ENCODE data around the gene PRDM16.

The PRDM16 gene

GRCh38 chr1:3292868-3293562 is 224.0 kb downstream of the PRDM16 start:
- DNase-seq = no peak

GRCh38 chr1:3293563-3294080 is 224.6 kb downstream of the PRDM16 start:
- no peak for DNase-seq

- DNase-seq = no peak
These were observed 225.4 kb downstream of the PRDM16 start for GRCh38 chr1:3294450-3294849.

GRCh38 chr1:3295846-3296245 is 226.8 kb downstream of the PRDM16 start:
- no peak for DNase-seq

- no peak for DNase-seq
These were observed 227.3 kb downstream of the PRDM16 start for GRCh38 chr1:3296326-3296725.

- DNase-seq = no peak
These were observed 227.8 kb downstream of the PRDM16 start for GRCh38 chr1:3296826-3297225.

- no peak for DNase-seq
These were observed 228.8 kb downstream of the PRDM16 start for GRCh38 chr1:3297756-3298155.

GRCh38 chr1:3298197-3298596 is 229.2 kb downstream of the PRDM16 start:
- no peak for DNase-seq

GRCh38 chr1:3304246-3304645 is 235.2 kb downstream of the PRDM16 start:
- DNase-seq = no peak

GRCh38 chr1:3304692-3305091 is 235.7 kb downstream of the PRDM16 start:
- no peak for DNase-seq

GRCh38 chr1:3305156-3305555 is 236.2 kb downstream of the PRDM16 start:
- DNase-seq = no peak

- DNase-seq = no peak
These were observed 237.7 kb downstream of the PRDM16 start for GRCh38 chr1:3306583-3307291.

GRCh38 chr1:3307359-3307758 is 238.4 kb downstream of the PRDM16 start:
- no peak for DNase-seq

GRCh38 chr1:3308053-3308452 is 239.1 kb downstream of the PRDM16 start:
- no peak for DNase-seq

- no peak for DNase-seq
These were observed 241.9 kb downstream of the PRDM16 start for GRCh38 chr1:3310718-3311400.

GRCh38 chr1:3311711-3312110 is 242.7 kb downstream of the PRDM16 start:
- DNase-seq = no peak

- no peak for DNase-seq
These were observed 243.4 kb downstream of the PRDM16 start for GRCh38 chr1:3312310-3312897.

GRCh38 chr1:3312898-3313575 is 244.0 kb downstream of the PRDM16 start:
- DNase-seq = peak; percentile 6

- no peak for DNase-seq
These were observed 244.6 kb downstream of the PRDM16 start for GRCh38 chr1:3313576-3313950.

GRCh38 chr1:3314491-3315381 is 245.7 kb downstream of the PRDM16 start:
- no peak for DNase-seq

Measured in CD4-positive, alpha-beta T cell treated with Interleukin-6 for 4 hours (primary cell).